ENCODE data around the gene SEMA3C. TPM values are rescaled to one million over a fixed set of nuclear protein-coding genes. Genes with fewer than 3 reads are reported as not detected.

Gene SEMA3C
- total RNA-seq, 1 donor from 2014 or later: 67.8 TPM

- Mint-ChIP-seq H3K27ac (no peak overlapping the region), H3K27me3 (no peaks in the 10 kb centered on the region), H3K36me3 (peaks cover 13% of the 10 kb centered on the region), H3K9me3 (peaks cover 2% of the 10 kb centered on the region), H3K4me1 (ENCODE audit: unreplicated experiment) (peaks cover 5% of the 10 kb centered on the region), H3K4me3 (no peak overlapping the region)
- DNase-seq (ENCODE audit: extremely low spot score, unreplicated experiment): no peak
- TF ChIP-seq CTCF (conservative IDR thresholded peaks at IDR 0.05): no peak
Observed at GRCh38 chr7:80740778-80741545, 177.9 kb downstream of the SEMA3C start.

GRCh38 chr7:80736371-80737125 is 182.3 kb downstream of the SEMA3C start:
- Mint-ChIP-seq H3K27ac (no peak overlapping the region), H3K36me3 (no peaks in the 10 kb centered on the region), H3K9me3 (peaks cover 11% of the 10 kb centered on the region), H3K4me3 (no peak overlapping the region), H3K27me3 (peaks cover 3% of the 10 kb centered on the region), H3K4me1 (ENCODE audit: unreplicated experiment) (peaks cover 3% of the 10 kb centered on the region)
- DNase-seq (ENCODE audit: extremely low spot score, unreplicated experiment): no peak
- TF ChIP-seq CTCF (conservative IDR thresholded peaks at IDR 0.05): no peak

- Mint-ChIP-seq H3K36me3 (no peaks in the 10 kb centered on the region), H3K4me1 (ENCODE audit: unreplicated experiment) (no peaks in the 10 kb centered on the region), H3K27ac (no peak overlapping the region), H3K4me3 (no peak overlapping the region), H3K27me3 (peaks cover 3% of the 10 kb centered on the region), H3K9me3 (peaks cover 11% of the 10 kb centered on the region)
- no peak for DNase-seq (ENCODE audit: extremely low spot score, unreplicated experiment)
- no peak for TF ChIP-seq CTCF (conservative IDR thresholded peaks at IDR 0.05)
Observed at GRCh38 chr7:80735330-80735729, 183.5 kb downstream of the SEMA3C start.

GRCh38 chr7:80734011-80734410 is 184.8 kb downstream of the SEMA3C start:
- Mint-ChIP-seq H3K36me3 (no peaks in the 10 kb centered on the region), H3K4me3 (no peak overlapping the region), H3K27ac (no peak overlapping the region), H3K4me1 (ENCODE audit: unreplicated experiment) (no peaks in the 10 kb centered on the region), H3K9me3 (peaks cover 11% of the 10 kb centered on the region), H3K27me3 (peaks cover 3% of the 10 kb centered on the region)
- DNase-seq (ENCODE audit: extremely low spot score, unreplicated experiment): no peak
- TF ChIP-seq CTCF (conservative IDR thresholded peaks at IDR 0.05): no peak

GRCh38 chr7:80733333-80733915 is 185.4 kb downstream of the SEMA3C start:
- H3K27ac Mint-ChIP-seq: no peak overlapping the region
- TF ChIP-seq CTCF (conservative IDR thresholded peaks at IDR 0.05): no peak
- H3K27me3 Mint-ChIP-seq: peaks cover 3% of the 10 kb centered on the region
- H3K36me3 Mint-ChIP-seq: no peaks in the 10 kb centered on the region
- no peak overlapping the region for H3K4me3 Mint-ChIP-seq
- peaks cover 11% of the 10 kb centered on the region for H3K9me3 Mint-ChIP-seq
- H3K4me1 Mint-ChIP-seq (ENCODE audit: unreplicated experiment): no peaks in the 10 kb centered on the region
- DNase-seq (ENCODE audit: extremely low spot score, unreplicated experiment): no peak
